Chondrocyte (in vitro differentiated cells): ENCODE results near the gene HAGH. TPM values are rescaled to one million over a fixed set of nuclear protein-coding genes. Genes with fewer than 3 reads are reported as not detected.
"Not testable (repeated sequence)": the region's sequence is repeated elsewhere in the genome, so short reads cannot be mapped to it uniquely, and the experiment has no call there.

Experiments
- DNase-seq: peaks from one replicate; pipeline ENCODE4 v3.0.0; 2021; ENCODE audit warnings: mixed read lengths, low spot score
- H3K27ac Mint-ChIP-seq: one replicate; pipeline ENCODE4 v1.8.0; 2021; ENCODE audit warnings: mild to moderate bottlenecking, moderate library complexity, mixed read lengths; ENCODE audit not compliant: unreplicated experiment
- H3K27me3 Mint-ChIP-seq: 2 replicates; pipeline ENCODE4 v1.8.0; 2021; ENCODE audit warnings: low read depth, mixed read lengths
- H3K36me3 Mint-ChIP-seq: 2 replicates; pipeline ENCODE4 v1.8.0; 2021; ENCODE audit warnings: low read depth, mixed read lengths
- H3K4me1 Mint-ChIP-seq: 2 replicates; pipeline ENCODE4 v1.8.0; 2021; ENCODE audit warnings: low read depth, mild to moderate bottlenecking, mixed read lengths
- H3K4me3 Mint-ChIP-seq: one replicate; pipeline ENCODE4 v1.8.0; 2021; ENCODE audit warnings: mild to moderate bottlenecking, moderate library complexity, mixed read lengths; ENCODE audit not compliant: unreplicated experiment
- H3K9me3 Mint-ChIP-seq: 2 replicates; pipeline ENCODE4 v1.8.0; 2021; ENCODE audit warnings: low read depth, mixed read lengths
- total RNA-seq: library from RNA; stranded (reverse); gene quantifications from 3 replicates; pipeline ENCODE4 v1.2.1, GENCODE V29; 2021
- TF ChIP-seq, protein P1 (sequence below): fragments of 200-600 bp; sonication (generic); IDR thresholded peaks from 2 replicates; pipeline ENCODE4 v1.5.0; 2021; ENCODE audit warnings: antibody characterized with exemption, mild to moderate bottlenecking, moderate library complexity

HAGH gene
- total RNA-seq, 1 donor from 2014 or later: 55.1 TPM

DNA sequence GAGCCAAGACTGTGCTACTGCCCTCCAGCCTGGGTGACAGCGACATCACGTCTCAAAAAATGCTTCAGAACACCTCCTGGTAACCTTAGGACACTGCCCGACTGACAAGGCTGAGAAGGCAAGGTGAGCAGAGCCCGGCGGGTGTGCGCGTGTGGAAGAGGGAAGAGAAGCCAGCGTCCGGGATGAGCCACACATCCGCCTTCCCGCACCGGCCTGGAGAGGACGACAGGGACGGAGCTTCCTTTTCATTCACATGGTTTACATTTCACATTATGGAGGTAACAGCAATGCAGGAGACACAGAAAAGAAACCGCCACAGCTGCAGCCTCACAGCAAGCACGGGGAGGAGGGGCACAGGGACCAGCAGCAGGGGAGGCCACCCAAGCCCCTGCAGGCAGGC is 16.5 kb downstream of the HAGH start:
- Mint-ChIP-seq H3K27ac (no peak overlapping the region), H3K9me3 (no peaks in the 10 kb centered on the region), H3K4me1 (peaks cover 12% of the 10 kb centered on the region), H3K27me3 (no peaks in the 10 kb centered on the region), H3K4me3 (no peak overlapping the region), H3K36me3 (peaks cover 16% of the 10 kb centered on the region)
- DNase-seq: no peak
- TF ChIP-seq, protein P1, sequence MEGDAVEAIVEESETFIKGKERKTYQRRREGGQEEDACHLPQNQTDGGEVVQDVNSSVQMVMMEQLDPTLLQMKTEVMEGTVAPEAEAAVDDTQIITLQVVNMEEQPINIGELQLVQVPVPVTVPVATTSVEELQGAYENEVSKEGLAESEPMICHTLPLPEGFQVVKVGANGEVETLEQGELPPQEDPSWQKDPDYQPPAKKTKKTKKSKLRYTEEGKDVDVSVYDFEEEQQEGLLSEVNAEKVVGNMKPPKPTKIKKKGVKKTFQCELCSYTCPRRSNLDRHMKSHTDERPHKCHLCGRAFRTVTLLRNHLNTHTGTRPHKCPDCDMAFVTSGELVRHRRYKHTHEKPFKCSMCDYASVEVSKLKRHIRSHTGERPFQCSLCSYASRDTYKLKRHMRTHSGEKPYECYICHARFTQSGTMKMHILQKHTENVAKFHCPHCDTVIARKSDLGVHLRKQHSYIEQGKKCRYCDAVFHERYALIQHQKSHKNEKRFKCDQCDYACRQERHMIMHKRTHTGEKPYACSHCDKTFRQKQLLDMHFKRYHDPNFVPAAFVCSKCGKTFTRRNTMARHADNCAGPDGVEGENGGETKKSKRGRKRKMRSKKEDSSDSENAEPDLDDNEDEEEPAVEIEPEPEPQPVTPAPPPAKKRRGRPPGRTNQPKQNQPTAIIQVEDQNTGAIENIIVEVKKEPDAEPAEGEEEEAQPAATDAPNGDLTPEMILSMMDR: no peak

DNA sequence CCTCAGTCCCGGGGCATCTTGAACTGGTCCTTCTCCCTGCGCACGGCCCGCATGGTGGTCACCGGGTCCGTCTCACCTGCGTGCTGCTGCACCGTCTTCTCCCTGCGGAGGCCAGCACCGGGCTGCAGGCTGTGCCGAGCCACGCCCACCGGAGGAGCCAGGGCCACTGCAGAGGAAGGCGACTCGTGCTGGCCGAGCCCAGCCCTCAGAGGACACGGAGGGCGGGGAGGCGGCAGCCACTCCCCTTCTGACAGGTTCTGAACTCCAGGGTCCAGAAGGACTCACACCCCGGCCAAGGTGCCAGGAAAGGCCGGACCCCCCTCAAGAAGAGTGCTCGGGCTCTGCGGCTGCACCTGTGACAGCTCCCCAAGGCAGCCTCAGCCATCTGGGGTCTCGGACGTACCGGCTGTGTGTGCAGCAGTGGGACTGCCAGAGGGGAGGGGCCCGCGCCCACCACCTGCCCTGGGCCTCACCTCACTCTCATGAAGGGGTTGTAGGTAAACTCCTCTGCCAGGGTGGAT is 17.3 kb downstream of the HAGH start:
- H3K4me3 Mint-ChIP-seq: no peak overlapping the region
- no peak for DNase-seq
- peaks cover 16% of the 10 kb centered on the region for H3K36me3 Mint-ChIP-seq
- H3K9me3 Mint-ChIP-seq: no peaks in the 10 kb centered on the region
- H3K4me1 Mint-ChIP-seq: peaks cover 12% of the 10 kb centered on the region
- no peaks in the 10 kb centered on the region for H3K27me3 Mint-ChIP-seq
- H3K27ac Mint-ChIP-seq: no peak overlapping the region
- TF ChIP-seq, protein P1: no peak

DNA sequence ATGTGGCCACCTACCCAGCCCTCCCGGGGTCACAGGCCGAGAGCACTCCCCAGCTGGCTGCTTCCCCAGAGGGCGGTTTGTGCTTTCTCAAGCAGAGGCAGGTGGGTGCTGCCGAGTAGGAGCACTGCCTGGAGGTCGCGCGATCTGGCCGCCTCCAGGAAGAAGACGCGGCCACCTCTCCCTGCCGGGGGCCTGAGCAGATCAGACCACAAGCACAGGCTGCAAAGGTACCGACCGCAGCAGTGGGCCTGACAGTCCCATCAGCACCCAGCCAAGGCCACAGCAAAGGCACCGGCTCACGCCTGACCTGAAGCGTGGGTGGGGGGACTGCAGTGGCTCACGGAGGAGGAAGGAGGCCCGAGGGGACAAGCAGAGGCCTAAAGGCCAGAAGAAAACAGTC is 17.9 kb downstream of the HAGH start:
- Mint-ChIP-seq H3K36me3 (peaks cover 16% of the 10 kb centered on the region), H3K4me1 (peaks cover 12% of the 10 kb centered on the region), H3K27me3 (no peaks in the 10 kb centered on the region), H3K9me3 (no peaks in the 10 kb centered on the region), H3K4me3 (no peak overlapping the region), H3K27ac (no peak overlapping the region)
- TF ChIP-seq, protein P1: no peak
- no peak for DNase-seq

DNA sequence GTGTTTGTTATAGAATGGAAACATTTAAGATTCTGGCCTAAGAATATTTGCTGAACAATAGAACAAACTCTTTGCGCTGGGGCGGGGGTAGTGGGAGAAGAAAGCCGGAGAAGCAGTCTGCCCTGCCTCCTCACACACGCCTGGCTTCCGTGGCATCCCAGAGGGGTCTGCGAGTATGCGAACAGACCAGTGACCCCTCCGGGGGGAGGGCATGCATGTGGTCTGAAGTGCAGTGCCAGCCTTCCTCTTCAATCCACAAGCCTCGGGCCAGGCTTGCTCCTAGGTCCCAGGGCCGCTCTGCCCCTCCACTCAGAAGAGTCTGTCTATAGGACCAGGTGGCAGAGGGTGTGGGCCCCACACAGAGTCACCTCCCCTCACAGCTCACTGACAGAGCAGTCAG is 19.0 kb downstream of the HAGH start:
- H3K27me3 Mint-ChIP-seq: no peaks in the 10 kb centered on the region

DNA sequence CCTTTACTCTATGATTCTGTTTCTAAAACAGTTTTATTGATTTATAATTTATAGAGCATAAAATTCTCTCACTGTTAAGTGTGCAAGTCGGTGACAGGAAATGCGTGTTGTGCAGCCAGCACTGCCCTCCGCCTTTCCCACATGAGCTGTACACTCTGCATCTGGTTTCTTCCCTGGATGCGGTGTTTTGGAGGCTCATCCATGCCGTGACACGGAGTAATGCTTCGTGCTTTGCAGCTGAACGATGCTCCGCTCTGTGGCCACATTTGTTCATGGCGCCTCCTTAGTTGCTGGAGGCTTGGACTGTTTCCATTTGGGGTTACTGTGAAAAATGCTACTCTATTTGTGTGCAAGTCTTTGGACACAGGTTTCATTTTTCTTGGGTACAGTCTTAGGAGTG is 25.9 kb downstream of the HAGH start:
- Mint-ChIP-seq H3K4me3 (no peak overlapping the region), H3K4me1 (no peaks in the 10 kb centered on the region), H3K27me3 (no peaks in the 10 kb centered on the region), H3K9me3 (peaks cover 17% of the 10 kb centered on the region), H3K36me3 (peaks cover 3% of the 10 kb centered on the region), H3K27ac (no peak overlapping the region)
- no peak for DNase-seq
- TF ChIP-seq, protein P1: no peak

More for the DNA sequence above, 19.0 kb downstream of the HAGH start:
- Mint-ChIP-seq H3K27ac (no peak overlapping the region), H3K9me3 (no peaks in the 10 kb centered on the region), H3K4me1 (peaks cover 4% of the 10 kb centered on the region), H3K36me3 (peaks cover 16% of the 10 kb centered on the region), H3K4me3 (no peak overlapping the region)
- TF ChIP-seq, protein P1: no peak
- no peak for DNase-seq

DNA sequence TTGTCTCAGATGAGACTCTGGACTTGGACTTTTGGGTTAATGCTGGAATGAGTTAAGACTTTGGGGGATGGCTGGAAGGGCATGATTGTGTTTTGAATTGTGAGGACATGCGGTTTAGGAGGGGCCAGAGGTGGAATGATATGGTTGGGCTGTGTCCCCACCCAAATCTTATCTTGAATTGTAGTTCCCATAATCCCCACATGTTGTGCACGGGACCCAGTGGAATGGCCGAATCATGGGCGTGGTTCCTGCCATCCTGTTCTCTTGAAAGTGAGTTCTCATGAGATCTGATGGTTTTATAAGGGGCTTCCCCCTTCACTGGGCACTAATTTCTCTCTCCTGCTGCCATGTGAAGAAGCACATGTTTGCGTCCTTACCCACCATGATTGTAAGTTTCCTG is 27.4 kb downstream of the HAGH start:
- H3K4me1 Mint-ChIP-seq, H3K4me3 Mint-ChIP-seq, H3K27me3 Mint-ChIP-seq, H3K36me3 Mint-ChIP-seq, H3K27ac Mint-ChIP-seq, DNase-seq: not testable (repeated sequence)
- peaks cover 17% of the 10 kb centered on the region for H3K9me3 Mint-ChIP-seq
